Nephron (organoid): Measurements from ENCODE around the gene ADAM20.

Source experiments
- H3K27ac Mint-ChIP-seq, 3 experiments: 2 replicates each; pipeline ENCODE4 v1.8.0; 2020; ENCODE audit warnings: mixed read lengths in 3 of 3, mild to moderate bottlenecking in 2 of 3, moderate library complexity in 1 of 3
- H3K27me3 Mint-ChIP-seq: 2 replicates; pipeline ENCODE4 v1.8.0; 2021; ENCODE audit warnings: low read depth, mild to moderate bottlenecking, moderate library complexity, mixed read lengths
- H3K36me3 Mint-ChIP-seq: 2 replicates; pipeline ENCODE4 v1.8.0; 2020; ENCODE audit warnings: low read depth, mixed read lengths
- H3K4me1 Mint-ChIP-seq: 2 replicates; pipeline ENCODE4 v1.8.0; 2020; ENCODE audit warnings: mixed read lengths
- H3K4me3 Mint-ChIP-seq, 3 experiments: 2 replicates each; pipeline ENCODE4 v1.8.0; 2020; ENCODE audit warnings: mild to moderate bottlenecking in 3 of 3, mixed read lengths in 3 of 3, moderate library complexity in 2 of 3
- H3K9me3 Mint-ChIP-seq: 2 replicates; pipeline ENCODE4 v1.8.0; 2020; ENCODE audit warnings: mixed read lengths
- CTCF ChIP-seq, 3 experiments: fragments of 200-600 bp; sonication (generic); IDR thresholded peaks; one replicate each; pipeline ENCODE4 v1.5.0; 2021; ENCODE audit warnings: antibody characterized with exemption in 3 of 3; ENCODE audit not compliant: unreplicated experiment in 3 of 3

ADAM20 gene

GRCh38 chr14:70563417-70563816, 28.6 kb upstream of the ADAM20 start:
- Mint-ChIP-seq H3K4me1 (no peaks in the 10 kb centered on the region), H3K4me3 (no peak overlapping the region), H3K27me3 (no peaks in the 10 kb centered on the region), H3K27ac (no peak overlapping the region), H3K9me3 (peaks cover 46% of the 10 kb centered on the region), H3K36me3 (peaks cover 82% of the 10 kb centered on the region)
- no peak for TF ChIP-seq CTCF (IDR thresholded peaks at IDR 0.05; ENCODE audit: unreplicated experiment in 3 of 3)

- Mint-ChIP-seq H3K36me3 (peaks cover 38% of the 10 kb centered on the region), H3K27me3 (no peaks in the 10 kb centered on the region), H3K4me3 (no peak overlapping the region), H3K9me3 (peaks cover 21% of the 10 kb centered on the region), H3K4me1 (no peaks in the 10 kb centered on the region), H3K27ac (no peak overlapping the region)
- TF ChIP-seq CTCF (IDR thresholded peaks at IDR 0.05; ENCODE audit: unreplicated experiment in 3 of 3): no peak
Measured at GRCh38 chr14:70558356-70558755, 23.6 kb upstream of the ADAM20 start.

DNA sequence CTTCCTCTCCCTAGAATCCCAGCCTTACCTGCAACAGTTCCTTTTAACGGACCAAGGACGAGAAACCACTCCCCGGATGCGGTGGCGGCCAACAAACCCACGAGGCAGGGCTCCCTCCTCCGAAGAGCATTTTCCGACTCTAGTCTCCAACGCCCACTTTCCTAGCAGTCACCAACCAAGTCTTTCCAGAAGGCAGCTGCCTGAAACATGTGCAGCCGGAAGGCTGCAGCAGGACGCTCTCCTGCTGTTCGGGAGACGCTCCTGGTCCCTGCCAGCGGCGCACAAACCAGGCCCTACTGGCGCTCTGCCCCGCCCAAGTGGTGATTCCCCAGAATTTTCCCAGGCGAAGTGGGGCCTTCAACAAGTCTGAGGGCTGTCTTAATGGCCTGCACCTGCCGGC, 21.1 kb upstream of the ADAM20 start:
- Mint-ChIP-seq H3K9me3 (peaks cover 5% of the 10 kb centered on the region), H3K4me1 (no peaks in the 10 kb centered on the region), H3K36me3 (peaks cover 13% of the 10 kb centered on the region), H3K4me3 (no peak overlapping the region), H3K27me3 (no peaks in the 10 kb centered on the region), H3K27ac (no peak overlapping the region)
- no peak for TF ChIP-seq CTCF (IDR thresholded peaks at IDR 0.05; ENCODE audit: unreplicated experiment in 3 of 3)

- no peak for TF ChIP-seq CTCF (IDR thresholded peaks at IDR 0.05; ENCODE audit: unreplicated experiment in 3 of 3)
- H3K9me3 Mint-ChIP-seq: peaks cover 33% of the 10 kb centered on the region
- no peak overlapping the region for H3K27ac Mint-ChIP-seq
- no peaks in the 10 kb centered on the region for H3K27me3 Mint-ChIP-seq
- no peak overlapping the region for H3K4me3 Mint-ChIP-seq
- peaks cover 12% of the 10 kb centered on the region for H3K4me1 Mint-ChIP-seq
- H3K36me3 Mint-ChIP-seq: peaks cover 57% of the 10 kb centered on the region
Measured at GRCh38 chr14:70538087-70538486, 3.3 kb upstream of the ADAM20 start.

- no peak for TF ChIP-seq CTCF (IDR thresholded peaks at IDR 0.05; ENCODE audit: unreplicated experiment in 3 of 3)
- Mint-ChIP-seq H3K27me3 (no peaks in the 10 kb centered on the region), H3K36me3 (peaks cover 67% of the 10 kb centered on the region), H3K4me1 (peaks cover 12% of the 10 kb centered on the region), H3K4me3 (no peak overlapping the region), H3K9me3 (peaks cover 43% of the 10 kb centered on the region), H3K27ac (no peak overlapping the region)
Measured at GRCh38 chr14:70536830-70537229, 2.0 kb upstream of the ADAM20 start.

- H3K9me3 Mint-ChIP-seq: peaks cover 23% of the 10 kb centered on the region
- H3K27me3 Mint-ChIP-seq: no peaks in the 10 kb centered on the region
- no peak overlapping the region for H3K27ac Mint-ChIP-seq
- no peak overlapping the region for H3K4me3 Mint-ChIP-seq
- H3K36me3 Mint-ChIP-seq: peaks cover 39% of the 10 kb centered on the region
- H3K4me1 Mint-ChIP-seq: no peaks in the 10 kb centered on the region
- TF ChIP-seq CTCF (IDR thresholded peaks at IDR 0.05; ENCODE audit: unreplicated experiment in 3 of 3): no peak
Measured at GRCh38 chr14:70530417-70530816, 4.4 kb downstream of the ADAM20 start.
